Measurements from ENCODE around the gene EXOC3.
"Not testable (repeated sequence)": the region's sequence is repeated elsewhere in the genome, so short reads cannot be mapped to it uniquely, and the experiment has no call there.

Gene EXOC3

DNA sequence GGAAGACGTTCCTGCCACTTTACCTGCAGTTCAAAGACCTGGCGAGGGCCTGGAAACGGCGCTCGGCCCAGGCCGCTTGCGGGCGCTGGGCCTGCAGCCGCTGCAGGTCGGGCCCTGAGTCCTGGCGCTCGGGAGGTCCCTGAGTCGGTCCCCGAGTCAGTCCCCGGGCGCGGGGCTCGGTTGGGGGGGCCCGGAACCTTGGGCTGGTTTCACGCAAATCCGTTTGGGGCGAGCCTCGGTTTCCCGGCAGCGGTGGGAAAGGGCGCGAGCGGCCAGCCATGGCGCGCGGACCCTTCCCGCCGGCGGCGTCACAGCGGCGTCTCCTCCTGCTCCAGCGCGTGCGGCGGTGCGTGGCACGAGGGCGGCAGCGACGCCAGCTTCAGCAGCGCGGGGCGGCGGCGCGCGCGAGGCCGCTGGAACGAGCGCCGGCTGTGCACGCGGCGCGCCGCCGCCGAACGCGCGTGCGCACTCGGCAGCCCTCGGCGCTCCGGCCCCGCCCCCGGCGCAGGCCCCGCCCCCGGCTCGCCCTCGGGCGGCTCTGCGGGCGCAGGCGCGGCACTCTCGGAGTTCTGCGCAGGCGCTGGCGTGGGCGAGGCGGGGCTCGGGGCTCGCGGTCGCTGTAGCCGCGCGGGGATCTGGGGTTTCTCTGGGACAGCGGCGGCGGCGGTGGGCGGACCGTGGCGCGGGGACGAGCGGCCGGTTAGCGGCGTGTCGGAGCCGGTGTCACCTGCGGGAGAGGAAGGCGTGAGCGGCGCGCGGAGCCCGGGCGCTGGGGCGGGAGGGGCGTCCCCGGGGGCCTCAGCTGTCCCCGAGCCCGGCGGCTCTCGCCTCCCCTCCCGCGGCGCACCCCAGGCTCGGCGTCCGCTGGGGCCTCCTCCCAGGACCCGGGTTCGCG lies 29.9 kb downstream of the EXOC3 start:
- peak; percentile 83 to 85 for DNase-seq (ENCODE audit: low read depth in 2 of 2)

DNA sequence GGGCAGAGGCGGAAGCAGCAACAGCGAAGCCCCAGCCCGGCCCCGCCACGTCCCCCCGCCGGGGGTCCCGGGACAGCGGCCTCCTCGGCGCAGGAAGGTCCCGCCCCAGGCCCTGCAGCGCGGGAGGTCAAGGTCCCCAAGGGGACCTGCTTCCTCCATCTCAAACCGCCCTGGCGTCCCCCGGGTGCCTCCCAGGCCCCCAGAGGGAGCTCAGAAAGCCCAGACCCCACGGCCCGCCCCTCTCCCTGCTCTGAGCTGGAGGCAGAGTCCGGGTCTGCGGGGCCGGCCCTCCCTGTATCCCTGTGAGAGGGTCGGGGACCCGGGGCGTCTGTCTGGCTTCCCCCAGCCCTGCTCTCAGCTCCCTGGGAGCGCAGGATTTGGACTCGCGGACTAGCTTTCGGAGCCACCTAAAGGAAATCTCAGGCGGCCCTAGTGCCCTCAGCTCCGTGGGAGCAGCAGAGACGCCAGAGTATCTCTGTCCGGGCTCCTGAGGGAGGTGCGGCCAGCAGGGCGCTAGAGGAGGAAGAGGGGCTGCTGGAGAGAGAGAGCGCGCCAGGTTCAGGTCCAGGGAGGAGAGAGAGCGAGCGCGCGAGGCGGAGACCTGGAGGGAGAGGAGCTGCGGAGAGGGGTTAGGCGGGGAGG lies 30.7 kb downstream of the EXOC3 start:
- no peak for DNase-seq (ENCODE audit: low read depth in 2 of 2)

DNA sequence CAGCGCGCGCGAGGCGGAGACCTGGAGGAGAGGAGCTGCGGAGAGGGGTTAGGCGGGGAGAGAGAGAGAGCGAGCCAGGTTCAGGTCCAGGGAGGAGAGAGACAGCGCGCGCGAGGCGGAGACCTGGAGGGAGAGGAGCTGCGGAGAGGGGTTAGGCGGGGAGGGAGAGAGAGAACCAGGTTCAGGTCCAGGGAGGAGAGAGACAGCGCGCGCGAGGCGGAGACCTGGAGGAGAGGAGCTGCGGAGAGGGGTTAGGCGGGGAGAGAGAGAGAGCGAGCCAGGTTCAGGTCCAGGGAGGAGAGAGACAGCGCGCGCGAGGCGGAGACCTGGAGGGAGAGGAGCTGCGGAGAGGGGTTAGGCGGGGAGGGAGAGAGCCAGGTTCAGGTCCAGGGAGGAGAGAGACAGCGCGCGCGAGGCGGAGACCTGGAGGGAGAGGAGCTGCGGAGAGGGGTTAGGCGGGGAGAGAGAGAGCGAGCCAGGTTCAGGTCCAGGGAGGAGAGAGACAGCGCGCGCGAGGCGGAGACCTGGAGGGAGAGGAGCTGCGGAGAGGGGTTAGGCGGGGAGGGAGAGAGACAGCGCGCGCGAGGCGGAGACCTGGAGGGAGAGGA lies 31.4 kb downstream of the EXOC3 start:
- not testable (repeated sequence) for DNase-seq (ENCODE audit: low read depth in 2 of 2)

DNA sequence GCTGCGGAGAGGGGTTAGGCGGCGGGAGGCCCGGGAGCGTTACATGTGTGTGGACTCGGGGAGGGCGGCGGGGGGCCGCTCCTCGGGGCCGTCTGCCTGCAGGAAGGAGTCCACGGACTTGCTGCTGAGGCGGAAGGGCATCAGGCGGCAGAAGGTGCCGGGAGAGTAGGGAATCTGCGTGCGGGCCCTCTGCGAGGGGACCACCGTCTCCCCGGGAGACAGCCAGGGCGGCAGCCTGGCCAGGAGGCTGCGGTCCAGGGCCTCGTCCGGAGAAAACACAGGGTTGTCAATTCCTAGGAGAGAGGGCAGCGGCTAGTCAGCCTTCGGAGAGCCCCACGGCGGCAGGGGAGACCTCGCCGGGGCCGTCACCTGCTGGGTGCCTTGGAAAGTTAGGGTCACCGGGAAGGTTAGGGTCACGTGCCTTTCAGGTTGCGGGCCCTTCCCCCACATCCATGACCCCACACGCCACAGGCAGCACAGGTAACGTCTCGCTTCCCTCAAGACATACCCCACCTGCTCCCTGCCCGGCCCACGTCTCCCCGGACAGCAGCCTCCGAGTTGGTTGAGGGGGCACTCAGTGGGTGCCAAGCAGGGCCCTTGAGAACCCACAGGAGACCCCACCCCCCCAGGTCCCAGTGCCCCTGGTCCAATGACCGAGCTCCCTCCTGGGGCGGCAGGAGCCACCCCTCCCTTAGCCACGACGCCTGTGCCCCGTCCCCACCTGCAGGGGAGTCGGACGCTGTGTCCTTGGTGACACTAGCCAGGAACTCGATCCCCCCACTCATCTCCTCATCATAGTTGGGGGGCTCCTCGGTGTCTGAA lies 32.1 kb downstream of the EXOC3 start:
- no peak for DNase-seq (ENCODE audit: low read depth in 2 of 2)

DNA sequence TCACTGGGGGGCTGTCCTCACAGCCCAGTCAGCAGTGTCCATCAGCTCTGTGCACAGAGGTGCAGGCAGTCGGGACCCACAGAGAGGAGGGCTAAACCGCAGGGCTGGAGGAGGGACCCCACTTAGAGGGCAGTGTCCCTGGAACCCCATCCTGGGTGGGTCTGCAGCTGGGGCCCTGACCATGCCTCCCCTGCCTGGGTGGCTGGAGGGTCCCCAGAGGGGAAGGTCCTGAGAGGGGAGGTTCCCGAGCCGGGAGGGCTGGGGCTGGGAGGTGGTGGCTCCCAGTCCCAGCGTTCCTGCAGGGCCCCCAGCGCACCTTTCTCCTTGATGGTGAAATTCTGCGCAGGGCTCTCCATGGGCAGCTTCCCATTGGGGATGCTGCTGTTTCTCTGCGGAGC lies 32.7 kb downstream of the EXOC3 start:
- no peak for DNase-seq (ENCODE audit: low read depth in 2 of 2)

DNA sequence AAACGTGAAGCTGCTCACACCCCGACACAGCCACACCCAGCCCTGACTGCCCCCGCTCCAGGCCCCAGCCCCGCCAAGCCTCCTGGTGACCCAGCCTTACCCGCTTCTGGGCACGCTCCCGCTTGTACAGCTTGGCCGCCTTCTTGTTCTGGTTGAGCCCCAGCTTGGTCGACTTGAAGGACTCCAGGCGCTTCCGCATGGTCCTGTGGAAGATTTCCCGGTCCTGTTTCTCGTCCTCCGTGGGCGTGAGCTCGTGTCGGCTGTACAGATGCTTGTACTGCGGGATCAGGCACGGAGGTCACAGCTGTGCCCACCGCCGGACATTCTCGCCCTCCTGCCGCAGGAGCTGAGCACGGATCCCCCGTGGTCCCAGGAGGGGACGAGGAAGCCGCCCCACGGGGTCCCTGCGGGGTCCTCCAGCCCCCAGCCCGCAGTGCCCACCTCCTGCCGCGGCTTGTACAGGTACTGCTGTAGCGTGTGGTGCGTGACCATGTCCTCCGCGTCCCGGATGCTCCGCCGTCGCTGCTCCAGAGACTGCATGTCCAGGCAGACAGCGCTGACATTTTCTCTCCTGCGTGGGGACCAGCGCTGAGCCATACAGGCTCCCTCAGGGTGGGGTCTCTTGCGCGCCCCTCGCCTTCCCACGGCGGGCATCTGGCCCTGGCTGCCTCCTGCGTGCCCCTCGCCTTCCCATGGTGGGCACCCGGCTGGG lies 33.3 kb downstream of the EXOC3 start:
- no peak for DNase-seq (ENCODE audit: low read depth in 2 of 2)

DNA sequence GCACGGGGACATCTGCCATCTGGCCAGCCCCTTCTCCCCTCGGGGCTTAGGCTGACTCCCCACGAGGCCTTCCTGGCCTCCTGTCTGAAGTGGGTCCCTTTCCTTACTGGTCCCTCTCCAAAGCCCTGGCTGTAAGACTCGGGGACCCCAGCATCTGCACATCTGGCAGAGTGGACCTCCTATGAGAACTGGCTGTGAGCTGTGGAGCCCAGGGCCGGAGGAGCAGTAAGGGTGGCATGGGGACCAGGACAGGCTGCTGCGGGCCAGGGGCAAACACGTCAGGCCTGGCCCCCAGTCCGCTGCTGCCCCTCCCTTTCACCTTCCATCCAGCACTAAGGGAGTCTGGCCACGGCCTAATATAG lies 33.8 kb downstream of the EXOC3 start:
- DNase-seq (ENCODE audit: low read depth in 2 of 2), result no peak

DNA sequence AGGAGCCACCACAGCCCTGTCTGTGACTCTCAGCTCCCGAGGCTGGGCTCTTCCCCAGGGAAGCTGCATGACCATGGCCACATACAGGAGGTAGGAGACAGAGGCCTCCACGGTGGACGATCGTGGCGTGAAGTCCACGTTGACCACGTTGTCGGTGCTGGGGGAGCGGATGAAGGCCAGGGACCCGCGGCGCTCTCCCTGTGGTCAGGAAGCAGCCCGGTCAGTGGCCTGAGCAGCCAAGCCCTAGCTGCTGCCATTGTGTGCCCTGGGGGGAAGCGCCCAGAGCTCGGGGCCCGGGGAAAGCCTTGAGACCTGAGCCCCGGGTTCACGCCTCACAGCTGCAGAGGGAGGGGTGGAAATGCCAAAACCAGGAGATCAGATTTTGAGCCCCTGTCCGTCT lies 34.3 kb downstream of the EXOC3 start:
- no peak for DNase-seq (ENCODE audit: low read depth in 2 of 2)

DNA sequence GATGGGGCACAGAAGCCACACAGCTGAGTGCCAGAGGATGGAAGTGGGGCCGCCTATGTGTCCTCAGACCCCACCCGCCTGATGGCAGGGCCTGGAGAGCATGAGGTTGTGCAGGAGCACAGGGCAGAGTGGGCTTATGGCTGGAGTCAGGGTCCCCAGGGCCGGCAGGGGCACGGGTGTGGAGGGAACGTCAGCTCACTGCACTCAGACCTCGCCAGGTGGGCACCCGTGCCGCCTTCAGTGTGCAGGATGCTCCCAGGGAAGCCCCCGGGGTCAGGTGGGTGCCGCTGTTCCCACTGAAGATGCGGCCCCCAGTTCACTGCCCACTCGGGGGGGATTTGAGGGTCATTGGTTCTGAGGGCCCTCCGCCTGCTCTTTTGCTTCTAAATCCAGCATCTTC lies 34.9 kb downstream of the EXOC3 start:
- no peak for DNase-seq (ENCODE audit: low read depth in 2 of 2)

DNA sequence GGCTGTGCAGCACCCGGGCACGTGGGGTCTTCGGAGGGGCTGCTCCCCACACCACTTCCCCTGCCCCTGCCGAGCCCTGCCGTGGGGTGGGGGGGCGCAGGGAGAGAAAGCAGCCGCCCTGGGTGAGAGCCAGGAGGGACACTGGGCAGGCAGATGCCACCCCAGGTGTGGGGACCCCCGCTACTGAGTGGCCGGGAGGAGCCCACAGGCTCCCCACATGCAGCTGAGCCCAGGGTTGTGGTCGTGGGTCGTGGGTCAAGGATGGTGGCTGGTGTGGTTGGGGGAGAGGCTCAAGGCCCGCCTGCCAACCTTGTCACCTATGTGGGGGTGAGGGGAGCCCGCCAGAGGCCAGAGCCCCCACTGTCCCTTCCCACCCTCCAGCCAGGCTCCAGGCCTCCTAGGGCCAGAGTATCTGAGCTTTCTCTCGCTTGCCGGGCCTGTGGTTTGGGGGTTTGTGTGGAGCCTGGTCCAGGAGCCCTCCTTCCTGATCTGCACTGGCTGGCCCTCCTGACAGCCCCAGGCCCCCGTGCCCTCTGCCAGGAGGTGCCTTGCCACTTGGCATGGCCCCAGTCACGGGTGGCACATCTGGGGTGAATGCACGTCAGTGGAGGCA lies 35.5 kb downstream of the EXOC3 start:
- no peak for DNase-seq (ENCODE audit: low read depth in 2 of 2)

DNA sequence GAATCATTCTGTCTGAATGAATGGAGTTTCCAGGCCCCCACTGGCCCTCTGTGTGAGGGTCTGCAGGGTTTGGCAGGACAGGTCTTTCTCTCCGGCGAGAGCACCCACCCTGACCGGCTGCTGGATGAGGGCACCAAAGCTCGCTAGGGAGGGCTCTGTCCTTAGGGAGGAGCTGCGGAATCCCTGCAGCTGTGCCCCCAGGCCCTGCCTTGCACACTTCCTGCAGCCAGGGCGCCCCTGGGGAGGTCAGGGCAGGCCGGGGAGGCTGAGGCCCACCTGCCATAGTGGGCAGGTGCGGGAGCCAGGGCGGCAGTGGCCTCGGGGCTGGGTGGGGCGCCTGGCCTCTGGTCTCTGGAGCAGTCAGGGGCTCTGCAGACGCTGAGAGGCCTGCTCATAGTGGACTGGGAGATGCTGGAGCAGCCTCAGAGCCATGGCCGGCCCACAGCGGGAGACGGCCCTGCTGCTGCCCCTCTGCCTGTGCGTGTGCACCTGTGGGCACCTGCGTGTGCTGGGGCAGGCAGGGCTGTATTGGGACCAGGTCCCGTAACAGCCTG lies 36.1 kb downstream of the EXOC3 start:
- no peak for DNase-seq (ENCODE audit: low read depth in 2 of 2)

DNA sequence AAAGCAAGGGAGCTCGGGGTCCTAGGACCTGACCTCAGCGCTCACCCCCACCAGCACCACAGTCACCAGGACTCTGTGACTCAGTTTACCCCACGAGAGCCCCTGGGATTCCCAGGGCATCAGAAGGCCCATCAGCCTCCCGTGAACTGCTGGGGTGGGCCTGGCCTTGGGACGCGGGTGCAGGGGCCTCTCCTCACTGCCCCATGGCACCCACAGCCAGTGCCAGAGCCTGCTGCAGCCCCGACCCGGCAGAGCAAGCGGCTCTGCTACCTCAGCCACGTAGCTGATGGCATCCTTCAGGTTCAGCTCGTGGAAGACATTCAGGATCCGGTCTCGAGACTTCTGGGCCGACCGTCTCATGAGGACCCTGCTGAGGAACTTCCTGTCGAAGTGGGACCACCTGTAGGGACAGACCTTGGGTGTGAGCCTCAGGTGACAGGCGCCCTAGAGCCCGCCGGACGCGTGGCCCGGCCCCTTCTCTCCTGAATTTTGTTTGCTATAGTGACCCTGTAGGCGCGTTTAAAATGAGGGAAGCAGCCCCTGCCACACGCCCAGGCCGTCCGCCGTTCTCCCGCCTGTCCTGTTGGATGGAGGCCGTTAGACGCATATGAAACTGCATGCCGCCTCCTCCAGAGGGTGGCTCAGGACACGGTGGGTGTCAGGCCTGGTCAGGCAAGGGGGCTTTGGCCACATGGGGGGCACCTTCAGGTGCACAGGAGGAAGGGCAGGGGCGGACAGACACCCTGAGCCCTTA lies 36.8 kb downstream of the EXOC3 start:
- DNase-seq (ENCODE audit: low read depth in 2 of 2), result no peak

DNA sequence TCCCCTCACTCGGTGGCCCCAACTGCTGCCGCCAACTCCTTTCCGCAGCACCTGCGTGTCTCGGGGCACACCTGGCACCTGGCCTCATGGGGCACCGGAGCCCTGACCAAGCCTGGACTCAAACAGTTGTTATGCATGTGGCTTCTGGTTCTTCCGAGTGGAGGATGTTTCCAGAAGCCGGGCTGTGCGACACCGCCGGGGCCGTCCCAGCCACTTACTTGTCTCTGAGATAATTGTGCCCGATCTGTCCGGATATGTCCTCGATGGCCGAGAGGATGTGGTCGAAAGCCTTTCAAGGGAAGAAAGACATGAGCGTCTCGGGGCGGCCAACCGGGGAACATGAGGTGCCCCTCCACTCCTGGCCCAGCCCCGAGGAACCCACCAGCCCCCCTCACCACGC lies 38.4 kb downstream of the EXOC3 start:
- no peak for DNase-seq (ENCODE audit: low read depth in 2 of 2)

DNA sequence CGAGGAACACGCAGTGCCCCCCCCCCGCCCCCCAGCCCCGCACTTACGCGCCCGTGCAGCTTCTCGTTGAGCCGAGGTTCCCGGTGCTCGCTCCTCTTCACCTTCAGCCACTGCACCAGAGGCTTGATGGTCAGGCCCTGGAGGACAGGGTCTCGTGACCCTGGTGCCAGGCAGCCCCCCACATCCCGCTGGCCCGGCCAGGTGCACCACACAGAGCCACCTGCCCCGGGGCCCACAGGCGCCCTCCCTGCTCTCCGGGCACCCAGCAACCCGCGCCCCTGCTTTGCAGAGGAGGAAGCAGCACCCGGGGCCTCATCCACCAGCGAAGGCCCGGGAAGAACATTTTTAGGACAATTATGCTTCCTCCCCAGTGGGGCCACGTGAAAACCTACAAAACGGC lies 39.0 kb downstream of the EXOC3 start:
- no peak for DNase-seq (ENCODE audit: low read depth in 2 of 2)

DNA sequence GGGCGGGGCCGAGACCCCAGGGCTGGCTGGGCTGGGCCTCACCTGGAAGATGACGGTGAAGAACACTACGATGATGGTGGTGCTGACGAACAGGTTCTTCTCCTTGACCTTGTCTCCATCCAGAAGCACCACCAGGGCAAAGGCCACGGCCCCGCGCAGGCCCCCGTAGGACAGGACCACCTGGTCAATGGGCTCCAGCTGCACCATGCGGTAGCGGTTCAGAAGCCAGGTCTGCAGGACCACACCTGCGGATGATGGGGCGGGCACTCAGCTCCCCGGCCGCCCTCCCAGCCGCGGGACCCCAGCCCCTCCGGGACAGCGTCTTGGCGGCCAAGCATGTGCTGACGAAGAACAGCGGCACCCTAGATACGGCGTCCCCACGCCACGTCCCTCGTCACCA lies 39.5 kb downstream of the EXOC3 start:
- DNase-seq (ENCODE audit: low read depth in 2 of 2), result no peak

DNA sequence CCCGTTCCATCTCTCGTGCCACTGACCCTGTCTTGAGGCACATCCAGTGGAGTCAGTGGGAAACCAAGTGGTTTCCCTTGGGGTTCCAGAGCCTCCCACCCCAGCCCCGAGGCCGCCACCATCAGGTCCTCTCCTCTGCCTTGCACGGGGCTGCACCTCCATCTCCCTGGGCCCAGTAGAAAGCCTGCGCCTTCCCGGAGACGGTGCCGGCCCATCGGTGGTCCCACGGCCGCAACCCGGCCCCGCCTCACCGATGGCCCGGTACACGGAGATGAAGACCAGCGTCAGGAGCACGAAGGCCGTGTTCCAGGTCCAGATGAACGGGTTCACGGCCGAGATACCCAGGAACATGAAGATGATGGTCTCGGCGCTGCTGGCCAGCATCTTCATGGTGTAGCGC lies 40.0 kb downstream of the EXOC3 start:
- no peak for DNase-seq (ENCODE audit: low read depth in 2 of 2)

DNA sequence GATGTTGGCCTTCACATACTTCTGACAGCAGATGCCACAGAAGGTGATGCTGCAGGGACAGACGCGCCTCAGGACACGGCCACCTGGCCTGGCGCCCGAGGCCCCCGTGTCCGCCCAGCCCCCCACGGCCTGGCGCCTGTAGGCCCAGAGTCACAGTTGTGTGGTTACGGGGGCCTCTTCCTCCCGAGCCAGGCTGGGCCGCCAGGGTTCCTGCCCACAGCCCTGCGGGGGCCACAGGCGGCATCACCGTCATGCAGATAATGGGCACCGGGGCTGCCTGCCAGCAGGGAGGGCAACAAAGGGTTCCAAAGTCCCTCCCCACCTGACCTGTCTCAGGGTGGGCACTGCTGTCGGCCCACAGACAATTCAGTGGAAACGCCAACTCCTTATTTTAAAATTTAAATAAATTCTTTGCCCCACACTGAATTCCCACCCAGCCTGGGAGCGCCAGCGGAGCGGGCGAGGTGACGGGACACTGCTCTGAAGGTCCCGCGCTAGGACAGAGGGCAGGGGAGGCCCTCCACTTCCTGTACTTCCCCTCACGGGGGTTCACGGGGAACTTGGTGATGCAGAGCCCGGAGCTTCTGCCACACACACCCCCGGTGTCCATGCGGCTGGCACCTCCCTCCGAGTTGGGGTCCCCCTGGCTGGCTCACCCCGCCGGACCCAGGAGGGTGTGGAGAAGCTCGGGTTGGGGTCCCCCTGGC lies 40.6 kb downstream of the EXOC3 start:
- no peak for DNase-seq (ENCODE audit: low read depth in 2 of 2)

DNA sequence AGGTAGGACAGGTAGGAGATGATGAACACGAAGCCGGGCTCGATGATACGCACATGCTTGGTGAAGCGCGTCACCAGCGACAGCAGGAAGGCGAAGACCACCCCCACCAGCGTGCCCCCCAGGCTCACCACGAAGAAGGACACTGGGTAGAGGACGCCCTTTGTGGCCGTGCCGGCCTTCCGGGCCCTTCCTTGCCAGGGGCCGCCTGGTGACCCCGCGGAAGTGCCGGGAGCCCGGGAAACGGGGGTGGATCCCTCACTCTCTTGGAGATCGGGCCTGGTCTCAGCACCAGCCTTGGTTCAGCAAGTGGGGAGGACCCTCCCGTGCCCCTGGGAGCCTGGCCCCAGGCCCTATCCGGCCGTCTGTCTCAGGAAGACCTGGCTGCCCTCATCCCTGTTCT lies 41.6 kb downstream of the EXOC3 start:
- no peak for DNase-seq (ENCODE audit: low read depth in 2 of 2)
